Mesendoderm (in vitro differentiated cells): ENCODE data around the gene ADAM33.
A peak's percentile ranks its signal among the peaks of the same experiment; 100 is the strongest.

ENCODE experiments used
- DNase-seq: peaks from one replicate; pipeline ENCODE4 v3.0.0; 2013
- H2AK5ac ChIP-seq: 2 replicates; pipeline ENCODE4 v1.6.1; 2013; ENCODE audit warnings: low read length, inconsistent platforms
- H2BK120ac ChIP-seq: 2 replicates; pipeline ENCODE4 v1.6.1; 2013; ENCODE audit warnings: low read depth, mild to moderate bottlenecking, low read length, moderate library complexity, mixed read lengths
- H2BK15ac ChIP-seq: replicated peaks from 2 replicates; pipeline ENCODE4 v1.6.1; 2013; ENCODE audit warnings: low read depth, mild to moderate bottlenecking, moderate library complexity
- H2BK5ac ChIP-seq: 2 replicates; pipeline ENCODE4 v1.6.1; 2013; ENCODE audit warnings: low read length, inconsistent platforms
- H3K18ac ChIP-seq: 2 replicates; pipeline ENCODE4 v1.6.1; 2013; ENCODE audit warnings: mild to moderate bottlenecking, low read length, mixed read lengths
- H3K23ac ChIP-seq: one replicate; pipeline ENCODE4 v1.6.1; 2013; ENCODE audit warnings: low read length
- H3K27ac ChIP-seq: 2 replicates; pipeline ENCODE4 v1.5.1; 2013; ENCODE audit warnings: low read depth, mild to moderate bottlenecking, inconsistent platforms, low read length, moderate library complexity
- H3K27me3 ChIP-seq: 2 replicates; pipeline ENCODE4 v1.6.1; 2013; ENCODE audit warnings: low read length, control low read depth, mild to moderate bottlenecking, inconsistent platforms; ENCODE audit not compliant: insufficient read depth, poor library complexity
- H3K36me3 ChIP-seq: 2 replicates; pipeline ENCODE4 v1.6.1; 2013; ENCODE audit warnings: low read length, inconsistent platforms; ENCODE audit not compliant: control insufficient read depth, insufficient read depth
- H3K4ac ChIP-seq: one replicate; pipeline ENCODE4 v1.6.1; 2013; ENCODE audit warnings: low read depth, mild to moderate bottlenecking, low read length, moderate library complexity
- H3K4me1 ChIP-seq: 2 replicates; pipeline ENCODE4 v1.6.1; 2013; ENCODE audit warnings: low read depth, low read length, inconsistent platforms; ENCODE audit not compliant: control insufficient read depth
- H3K4me2 ChIP-seq: 2 replicates; pipeline ENCODE4 v1.6.1; 2013; ENCODE audit warnings: low read length
- H3K4me3 ChIP-seq: 2 replicates; pipeline ENCODE4 v1.5.1; 2013; ENCODE audit warnings: mild to moderate bottlenecking, low read length
- H3K56ac ChIP-seq: one replicate; pipeline ENCODE4 v1.6.1; 2013; ENCODE audit warnings: low read length
- H3K79me1 ChIP-seq: 2 replicates; pipeline ENCODE4 v1.6.1; 2013; ENCODE audit warnings: low read length, inconsistent platforms
- H3K79me2 ChIP-seq: 2 replicates; pipeline ENCODE4 v1.6.1; 2013; ENCODE audit warnings: mild to moderate bottlenecking, low read length; ENCODE audit not compliant: control insufficient read depth, insufficient read depth
- H3K9ac ChIP-seq: 2 replicates; pipeline ENCODE4 v1.6.1; 2013; ENCODE audit warnings: low read length, inconsistent platforms
- H4K5ac ChIP-seq: one replicate; pipeline ENCODE4 v1.6.1; 2013; ENCODE audit warnings: low read length
- H4K8ac ChIP-seq: one replicate; pipeline ENCODE4 v1.6.1; 2013; ENCODE audit warnings: low read depth, mild to moderate bottlenecking, control low read depth, low read length, moderate library complexity
- WGBS: extraction: QIAGEN DNeasy Blood & Tissue Kit; methylation state at CpG from one replicate; pipeline ENCODE4 v1.1.7; 2013; ENCODE audit warnings: low lambda C conversion rate, missing lambda C conversion rate; ENCODE audit not compliant: insufficient coverage; ENCODE audit errors: extremely low coverage; 5-methylcytosine and 5-hydroxymethylcytosine counted together

Gene ADAM33

DNA sequence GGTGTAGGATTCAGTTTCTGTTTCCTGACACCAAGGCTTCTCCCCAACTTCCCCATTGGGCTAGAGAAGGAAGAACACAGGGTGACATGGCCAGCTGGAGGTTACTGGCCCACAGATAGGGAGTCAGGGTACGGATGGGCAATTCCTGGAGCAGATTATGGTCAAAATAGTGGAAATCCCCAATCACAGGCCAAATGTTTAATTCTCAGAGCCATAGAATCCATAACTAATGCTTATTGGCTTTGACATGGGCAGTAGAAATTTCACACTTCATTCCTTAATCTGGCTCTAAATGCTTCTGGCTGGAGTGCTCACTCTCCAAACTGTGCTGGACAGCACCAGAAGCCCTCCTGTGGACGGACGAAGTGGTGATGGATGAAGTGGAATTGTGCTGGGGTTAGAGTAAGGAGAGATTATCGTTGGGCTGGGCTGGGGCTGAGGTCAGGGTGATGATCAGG lies 29.7 kb upstream of the ADAM33 start:
- WGBS, result no CpG with 5 or more reads among the region's 4 CpGs
- H3K4me2 ChIP-seq, result no peak overlapping the region

DNA sequence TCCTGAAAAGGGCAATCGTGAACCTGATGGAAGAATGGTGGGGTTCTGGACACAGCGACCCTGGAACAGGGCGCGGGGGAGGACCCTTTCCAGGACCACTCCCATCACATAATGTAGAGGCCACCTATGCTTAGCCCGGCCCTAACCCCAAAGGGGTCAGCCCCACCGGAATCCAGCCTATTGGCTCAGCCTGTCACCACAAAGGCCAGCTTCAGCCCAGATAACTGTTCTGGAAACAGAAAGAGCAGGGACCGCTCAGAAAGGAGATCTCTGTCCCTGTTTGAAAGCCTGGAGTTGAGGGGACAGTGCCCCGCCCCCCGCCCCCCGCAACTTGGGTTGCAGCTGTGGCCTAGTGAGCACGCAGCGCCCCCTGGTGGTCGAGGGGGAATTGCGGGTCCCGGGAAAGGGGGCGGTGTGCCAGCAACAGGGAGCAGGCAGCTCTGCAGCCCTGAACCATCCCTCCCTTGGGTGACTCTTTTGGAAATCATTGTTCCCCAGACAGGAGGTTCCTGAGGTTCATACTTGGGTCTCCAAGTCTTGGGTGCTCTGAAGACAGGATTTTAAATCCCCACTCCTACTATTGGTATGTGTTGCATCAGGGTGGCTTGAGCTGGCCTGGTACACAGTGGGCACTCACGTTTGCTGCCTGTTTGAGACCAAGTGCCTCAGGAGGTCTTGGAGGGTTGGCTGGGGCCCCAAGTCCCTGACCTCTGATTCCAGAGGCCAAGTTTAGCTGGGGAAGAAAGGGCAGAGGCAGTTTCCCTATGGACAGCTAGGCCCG lies 29.1 kb upstream of the ADAM33 start:
- Histone ChIP-seq H2BK15ac (no peak overlapping the region), H3K36me3 (no peaks in the 10 kb centered on the region), H4K5ac (no peak overlapping the region), H2BK120ac (no peak overlapping the region), H3K27ac (no peak overlapping the region), H3K4me3 (no peak overlapping the region), H2BK5ac (no peak overlapping the region), H4K8ac (no peak overlapping the region), H2AK5ac (no peak overlapping the region), H3K23ac (no peak overlapping the region), H3K79me1 (no peaks in the 10 kb centered on the region), H3K4me1 (no peaks in the 10 kb centered on the region), H3K56ac (no peak overlapping the region), H3K4ac (no peak overlapping the region), H3K18ac (no peak overlapping the region), H3K79me2 (no peaks in the 10 kb centered on the region), H3K9ac (no peak overlapping the region), H3K27me3 (no peaks in the 10 kb centered on the region), H3K4me2 (no peak overlapping the region)
- WGBS, result no CpG with 5 or more reads among the region's 18 CpGs
- DNase-seq, result peak; percentile 47

More for the DNA sequence above, 29.7 kb upstream of the ADAM33 start:
- Histone ChIP-seq H2BK15ac (no peak overlapping the region), H3K56ac (no peak overlapping the region), H4K5ac (no peak overlapping the region), H3K79me1 (no peaks in the 10 kb centered on the region), H3K4me1 (no peaks in the 10 kb centered on the region), H4K8ac (no peak overlapping the region), H3K23ac (no peak overlapping the region), H3K4me3 (no peak overlapping the region), H3K18ac (no peak overlapping the region), H3K79me2 (no peaks in the 10 kb centered on the region), H2BK120ac (no peak overlapping the region), H3K27ac (no peak overlapping the region), H2BK5ac (no peak overlapping the region), H2AK5ac (no peak overlapping the region), H3K36me3 (no peaks in the 10 kb centered on the region), H3K4ac (no peak overlapping the region), H3K9ac (no peak overlapping the region), H3K27me3 (no peaks in the 10 kb centered on the region)
- DNase-seq, result no peak

DNA sequence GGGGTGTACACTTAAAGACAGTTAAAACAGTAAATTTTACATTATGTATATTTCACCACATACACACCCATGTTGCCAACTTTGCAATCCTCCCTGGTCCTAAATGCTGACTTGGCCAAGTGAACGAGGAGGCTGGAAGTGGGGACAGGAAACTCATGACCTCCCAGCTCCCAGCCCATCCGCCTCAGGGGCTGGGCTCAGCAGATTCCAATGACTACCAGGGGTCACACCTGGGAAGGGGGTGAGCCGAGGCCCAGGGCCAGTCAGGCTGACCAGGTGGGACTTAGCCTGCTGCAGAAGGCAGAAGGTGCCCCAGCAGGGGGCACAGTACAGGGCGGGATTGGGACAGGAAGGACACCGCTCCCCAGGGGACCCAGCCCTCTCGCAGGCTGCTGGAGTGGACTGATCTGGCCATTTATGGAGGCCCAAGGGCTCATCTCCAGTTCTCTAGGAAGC lies 28.2 kb upstream of the ADAM33 start:
- Histone ChIP-seq H3K4me1 (no peaks in the 10 kb centered on the region), H4K5ac (no peak overlapping the region), H3K27ac (no peak overlapping the region), H3K9ac (no peak overlapping the region), H2BK120ac (no peak overlapping the region), H3K27me3 (no peaks in the 10 kb centered on the region), H3K4me2 (no peak overlapping the region), H3K79me1 (no peaks in the 10 kb centered on the region), H2BK15ac (no peak overlapping the region), H3K4ac (no peak overlapping the region), H4K8ac (no peak overlapping the region), H3K4me3 (no peak overlapping the region), H2BK5ac (no peak overlapping the region), H3K56ac (no peak overlapping the region), H3K36me3 (no peaks in the 10 kb centered on the region), H3K23ac (no peak overlapping the region), H3K79me2 (no peaks in the 10 kb centered on the region), H2AK5ac (no peak overlapping the region), H3K18ac (no peak overlapping the region)
- DNase-seq, result no peak
- WGBS, result no CpG with 5 or more reads among the region's 6 CpGs

DNA sequence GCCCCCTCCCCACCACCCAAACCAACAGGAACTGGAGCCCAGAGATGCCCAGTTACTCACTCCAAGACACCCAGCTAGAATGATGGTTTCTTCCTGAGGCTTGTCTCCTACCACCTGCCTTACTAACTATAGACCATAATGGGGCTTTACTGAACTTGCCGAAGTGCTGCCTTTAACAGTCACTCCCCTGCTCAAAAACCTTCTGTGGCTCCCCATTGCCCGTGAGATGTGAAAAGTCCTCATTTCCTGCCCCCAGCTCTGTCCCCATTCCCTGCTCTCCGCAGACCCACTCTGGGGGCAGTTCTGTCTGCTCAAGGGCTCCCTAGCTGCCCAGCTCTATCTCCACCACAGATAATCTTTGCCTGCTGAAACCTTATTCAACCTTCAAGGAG lies 25.7 kb upstream of the ADAM33 start:
- H3K4me1 ChIP-seq, result no peaks in the 10 kb centered on the region
- no peak for DNase-seq
- no peak overlapping the region for H2BK5ac ChIP-seq
- H3K4ac ChIP-seq, result no peak overlapping the region
- H3K4me3 ChIP-seq, result no peak overlapping the region
- no peak overlapping the region for H2AK5ac ChIP-seq
- H4K8ac ChIP-seq, result no peak overlapping the region
- no CpG with 5 or more reads among the region's 3 CpGs for WGBS
- no peak overlapping the region for H3K23ac ChIP-seq
- H2BK15ac ChIP-seq, result no peak overlapping the region
- no peaks in the 10 kb centered on the region for H3K27me3 ChIP-seq
- no peak overlapping the region for H3K4me2 ChIP-seq
- no peaks in the 10 kb centered on the region for H3K79me1 ChIP-seq
- H3K27ac ChIP-seq, result no peak overlapping the region
- H3K56ac ChIP-seq, result no peak overlapping the region
- H3K36me3 ChIP-seq, result no peaks in the 10 kb centered on the region
- no peak overlapping the region for H3K9ac ChIP-seq
- no peak overlapping the region for H3K18ac ChIP-seq
- no peak overlapping the region for H2BK120ac ChIP-seq
- H4K5ac ChIP-seq, result no peak overlapping the region
- H3K79me2 ChIP-seq, result no peaks in the 10 kb centered on the region

DNA sequence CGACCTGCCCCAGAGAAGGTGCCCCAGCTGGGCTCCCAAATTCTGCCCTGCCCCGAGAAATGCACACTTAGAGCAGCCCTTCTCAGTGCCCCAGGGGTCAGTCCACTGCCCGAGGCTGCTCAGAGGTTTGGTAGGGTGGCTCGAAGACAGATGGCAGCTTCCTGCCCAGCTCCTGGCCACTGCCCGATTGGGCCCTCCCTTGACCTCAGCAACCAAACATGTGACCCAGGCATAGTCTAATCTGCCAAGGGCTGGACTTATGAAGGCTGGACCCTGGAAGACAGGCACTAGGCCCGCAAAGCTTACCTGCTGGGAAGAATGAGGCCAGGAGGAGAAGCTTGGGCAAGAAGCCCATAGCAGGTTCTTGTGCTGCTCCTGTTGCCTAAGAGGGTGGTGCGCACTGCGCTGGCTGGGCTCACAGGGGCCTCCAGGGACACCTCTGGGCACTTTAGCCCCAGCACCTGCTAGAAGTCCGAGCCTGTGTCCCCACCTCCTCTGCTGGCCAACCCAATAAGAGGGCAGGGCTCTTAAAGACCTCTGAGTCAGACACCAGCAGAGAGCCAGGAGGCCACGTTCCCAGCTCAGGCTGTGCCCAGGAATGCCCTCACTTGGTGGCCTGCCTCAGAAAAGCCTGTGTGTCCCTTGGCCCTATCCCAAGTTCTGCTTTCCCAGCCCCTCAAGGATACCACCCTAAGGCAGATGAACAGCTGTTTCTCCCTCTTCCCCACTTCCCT lies 25.1 kb upstream of the ADAM33 start:
- Histone ChIP-seq H3K56ac (no peak overlapping the region), H4K5ac (no peak overlapping the region), H3K4me3 (no peak overlapping the region), H3K36me3 (no peaks in the 10 kb centered on the region), H3K9ac (no peak overlapping the region), H3K27ac (no peak overlapping the region), H3K18ac (no peak overlapping the region), H2BK15ac (no peak overlapping the region), H3K4ac (no peak overlapping the region), H4K8ac (no peak overlapping the region), H3K79me1 (no peaks in the 10 kb centered on the region), H3K79me2 (no peaks in the 10 kb centered on the region), H2BK120ac (no peak overlapping the region), H2AK5ac (no peak overlapping the region), H2BK5ac (no peak overlapping the region), H3K4me1 (no peaks in the 10 kb centered on the region), H3K23ac (no peak overlapping the region), H3K27me3 (no peaks in the 10 kb centered on the region), H3K4me2 (no peak overlapping the region)
- no CpG with 5 or more reads among the region's 10 CpGs for whole genome bisulfite sequencing
- DNase-seq, result no peak
